ENCODE results near the gene DNAJC3. TPM values are rescaled to one million over a fixed set of nuclear protein-coding genes. Genes with fewer than 3 reads are reported as not detected.

Gene DNAJC3
- total RNA-seq, 1 experiment from 2014 or later = 19.4 TPM

- DNase-seq (ENCODE audit: low read depth) = no peak
Observed at GRCh38 chr13:95841894-95842293, 165.0 kb downstream of the DNAJC3 start.

DNA sequence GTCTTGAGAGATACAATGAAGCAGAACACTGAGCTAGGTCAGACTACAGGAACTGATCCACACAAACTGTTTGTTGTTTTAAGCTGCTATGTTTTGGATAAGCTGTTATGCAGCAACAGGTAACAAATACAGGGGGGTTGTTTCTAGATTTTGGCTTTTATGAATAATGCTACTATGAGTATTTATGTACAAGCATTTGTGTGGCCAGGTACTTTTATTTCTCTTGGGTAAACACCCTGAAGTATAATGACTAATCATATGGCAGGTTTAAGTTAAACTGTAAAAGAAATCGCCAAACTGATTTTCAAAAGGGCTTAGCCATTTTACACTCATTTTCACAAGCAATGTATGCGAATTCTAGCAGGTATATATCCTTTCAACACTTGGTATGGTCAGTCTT, 166.0 kb downstream of the DNAJC3 start:
- no peak for DNase-seq (ENCODE audit: low read depth)

Other genes starting within 250 kb of the DNAJC3 start
- not detected in 2 replicates for gene CLDN10, start 124.4 kb upstream of the DNAJC3 start, total RNA-seq (2014; rRNA removed; shearing (Covaris generic))
- 8.7 and 14.1 TPM in 2 replicates for gene DZIP1, start 32.4 kb upstream of the DNAJC3 start, total RNA-seq (2014; rRNA removed; shearing (Covaris generic))